SK-N-SH (cell line): ENCODE measurements around the gene NTRK2.

Source experiments
- CTCF ChIP-seq: fragments of 200-600 bp; sonication (generic); IDR thresholded peaks from 2 replicates; pipeline ENCODE4 v1.6.1; 2017; ENCODE audit warnings: antibody characterized with exemption, mild to moderate bottlenecking, moderate library complexity
- FOXJ3 ChIP-seq: sonication (generic); formaldehyde crosslinking; IDR thresholded peaks from 2 replicates; pipeline ENCODE4 v1.5.1; 2020; ENCODE audit warnings: mild to moderate bottlenecking, missing genetic modification reagents
- JUND ChIP-seq: IDR thresholded peaks from 2 replicates; pipeline ENCODE4 v1.4.0; 2012
- NFIC ChIP-seq: IDR thresholded peaks from 2 replicates; pipeline ENCODE4 v1.4.0; 2012; ENCODE audit warnings: borderline replicate concordance
- POLR2AphosphoS5 ChIP-seq: IDR thresholded peaks from 2 replicates; pipeline ENCODE4 v1.6.1; 2012; ENCODE audit warnings: low read depth, low read length
- SIN3A ChIP-seq: IDR thresholded peaks from 2 replicates; pipeline ENCODE4 v1.6.1; 2012; ENCODE audit warnings: low read depth, mild to moderate bottlenecking, low read length, moderate library complexity, borderline replicate concordance
- SMC3 ChIP-seq: IDR thresholded peaks from 2 replicates; pipeline ENCODE4 v1.6.1; 2012; ENCODE audit warnings: low read depth, low read length, improper control_type of control experiment

GRCh38 chr9:85046475-85046874 lies 376.9 kb downstream of the NTRK2 start:
- TF ChIP-seq SIN3A (no peak), JUND (no peak), FOXJ3 (no peak), CTCF (no peak), SMC3 (no peak), NFIC (no peak), POLR2AphosphoS5 (no peak)
